ENCODE measurements around the gene AIFM2. TPM values are rescaled to one million over a fixed set of nuclear protein-coding genes. Genes with fewer than 3 reads are reported as not detected.

Gene AIFM2
- total and polyA plus RNA-seq, 2 of the 13 experiments (the other 11 are each of a cell fraction or from before 2014, with no cell fraction given): 20.3 to 29.5 TPM

DNA sequence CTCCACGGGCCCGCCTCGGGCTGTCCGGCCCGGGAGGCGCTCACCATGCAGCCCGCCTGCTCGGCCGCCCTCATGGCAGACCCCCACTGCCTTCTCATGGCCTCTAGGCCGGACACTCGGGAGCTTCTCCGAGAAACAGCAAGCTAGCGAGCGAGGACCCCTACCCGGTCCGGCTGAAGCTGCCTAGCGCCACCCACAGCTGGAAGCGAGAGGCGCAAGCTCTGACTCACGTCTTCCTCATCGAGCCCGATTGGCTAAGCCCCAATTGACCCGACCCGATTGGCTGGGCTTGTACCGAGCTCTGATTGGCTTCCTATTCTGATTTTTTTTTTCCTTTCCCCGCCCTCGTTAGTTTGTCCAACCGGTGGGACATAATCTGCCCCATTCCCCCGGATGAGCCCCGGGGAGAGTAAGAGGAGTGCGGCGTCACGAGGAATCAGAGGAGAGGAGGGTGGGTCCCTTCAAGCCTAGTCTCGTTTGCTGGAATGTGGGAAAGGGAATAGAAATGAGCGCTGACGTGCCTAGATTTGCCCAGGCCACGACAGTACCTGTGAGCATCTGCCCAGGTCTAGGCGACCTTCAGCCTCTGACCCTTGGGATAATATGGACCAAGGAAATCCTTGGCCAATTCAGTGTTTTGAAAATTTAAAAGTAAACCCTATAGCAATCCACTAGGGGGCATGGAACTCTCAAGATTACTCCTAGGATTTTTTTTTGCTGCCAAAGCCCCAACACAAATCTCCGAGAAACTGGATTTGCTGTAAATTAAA, 14.0 kb upstream of the AIFM2 start, which contains the start of gene TYSND1 (continued):
- TF ChIP-seq ARNTL (CRISPR knock-in tag; IDR thresholded peaks at IDR 0.05) (peak; percentile 62; the same call in 1 of the 2 replicates), HOXA9 (CRISPR knock-in tag; IDR thresholded peaks at IDR 0.05; ENCODE audit: borderline replicate concordance) (no peak), ZBTB38 (CRISPR knock-in tag; IDR thresholded peaks at IDR 0.05) (no peak), ZKSCAN1 (IDR thresholded peaks at IDR 0.05; ENCODE audit: low read length) (no peak), HDAC2 (CRISPR knock-in tag; IDR thresholded peaks at IDR 0.05) (no peak; the same call in none of the 2 replicates), ZNF501 (CRISPR knock-in tag; IDR thresholded peaks at IDR 0.05) (no peak; the same call in 1 of the 2 replicates), ZFY (CRISPR knock-in tag; IDR thresholded peaks at IDR 0.05) (peak; percentile 81), HOXA5 (CRISPR knock-in tag; IDR thresholded peaks at IDR 0.05) (peak; percentile 27; the same call in 1 of the 2 replicates), DMAP1 (CRISPR knock-in tag; IDR thresholded peaks at IDR 0.05) (0 out of 2 replicates have a peak, but pooled peaks have one; percentile 38), YEATS2 (CRISPR knock-in tag; IDR thresholded peaks at IDR 0.05; ENCODE audit: borderline replicate concordance) (no peak), AGO1 (IDR thresholded peaks at IDR 0.05; ENCODE audit: low read depth, low read length, poor library complexity, severe bottlenecking) (peak; percentile 87), THYN1 (CRISPR knock-in tag; IDR thresholded peaks at IDR 0.05; ENCODE audit: borderline replicate concordance, low read depth) (no peak), CHD4 (IDR thresholded peaks at IDR 0.05; ENCODE audit: borderline replicate concordance, low read length) (no peak), SP1 (IDR thresholded peaks at IDR 0.05) (no peak), SP1 (CRISPR knock-in tag; IDR thresholded peaks at IDR 0.05) (no peak; the same call in none of the 2 replicates), NCOA5 (CRISPR knock-in tag; IDR thresholded peaks at IDR 0.05) (no peak), FOXK2 (IDR thresholded peaks at IDR 0.05) (no peak), ZNF343 (CRISPR knock-in tag; IDR thresholded peaks at IDR 0.05) (no peak)
- TF ChIP-seq, protein P1, sequence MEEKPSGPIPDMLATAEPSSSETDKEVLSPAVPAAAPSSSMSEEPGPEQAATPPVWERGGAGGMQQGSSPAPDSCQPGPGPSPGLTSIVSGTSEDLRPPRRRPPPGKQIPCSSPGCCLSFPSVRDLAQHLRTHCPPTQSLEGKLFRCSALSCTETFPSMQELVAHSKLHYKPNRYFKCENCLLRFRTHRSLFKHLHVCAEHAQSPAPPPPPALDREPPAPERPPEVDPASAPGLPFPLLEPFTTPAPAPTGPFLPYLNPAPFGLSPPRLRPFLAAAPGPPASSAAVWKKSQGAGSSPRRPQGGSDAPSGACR (CRISPR knock-in tag; IDR thresholded peaks at IDR 0.05): no peak
- TF ChIP-seq, protein P2, sequence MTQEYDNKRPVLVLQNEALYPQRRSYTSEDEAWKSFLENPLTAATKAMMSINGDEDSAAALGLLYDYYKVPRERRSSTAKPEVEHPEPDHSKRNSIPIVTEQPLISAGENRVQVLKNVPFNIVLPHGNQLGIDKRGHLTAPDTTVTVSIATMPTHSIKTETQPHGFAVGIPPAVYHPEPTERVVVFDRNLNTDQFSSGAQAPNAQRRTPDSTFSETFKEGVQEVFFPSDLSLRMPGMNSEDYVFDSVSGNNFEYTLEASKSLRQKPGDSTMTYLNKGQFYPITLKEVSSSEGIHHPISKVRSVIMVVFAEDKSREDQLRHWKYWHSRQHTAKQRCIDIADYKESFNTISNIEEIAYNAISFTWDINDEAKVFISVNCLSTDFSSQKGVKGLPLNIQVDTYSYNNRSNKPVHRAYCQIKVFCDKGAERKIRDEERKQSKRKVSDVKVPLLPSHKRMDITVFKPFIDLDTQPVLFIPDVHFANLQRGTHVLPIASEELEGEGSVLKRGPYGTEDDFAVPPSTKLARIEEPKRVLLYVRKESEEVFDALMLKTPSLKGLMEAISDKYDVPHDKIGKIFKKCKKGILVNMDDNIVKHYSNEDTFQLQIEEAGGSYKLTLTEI (CRISPR knock-in tag; conservative IDR thresholded peaks at IDR 0.05): no peak
- TF ChIP-seq, protein P3, sequence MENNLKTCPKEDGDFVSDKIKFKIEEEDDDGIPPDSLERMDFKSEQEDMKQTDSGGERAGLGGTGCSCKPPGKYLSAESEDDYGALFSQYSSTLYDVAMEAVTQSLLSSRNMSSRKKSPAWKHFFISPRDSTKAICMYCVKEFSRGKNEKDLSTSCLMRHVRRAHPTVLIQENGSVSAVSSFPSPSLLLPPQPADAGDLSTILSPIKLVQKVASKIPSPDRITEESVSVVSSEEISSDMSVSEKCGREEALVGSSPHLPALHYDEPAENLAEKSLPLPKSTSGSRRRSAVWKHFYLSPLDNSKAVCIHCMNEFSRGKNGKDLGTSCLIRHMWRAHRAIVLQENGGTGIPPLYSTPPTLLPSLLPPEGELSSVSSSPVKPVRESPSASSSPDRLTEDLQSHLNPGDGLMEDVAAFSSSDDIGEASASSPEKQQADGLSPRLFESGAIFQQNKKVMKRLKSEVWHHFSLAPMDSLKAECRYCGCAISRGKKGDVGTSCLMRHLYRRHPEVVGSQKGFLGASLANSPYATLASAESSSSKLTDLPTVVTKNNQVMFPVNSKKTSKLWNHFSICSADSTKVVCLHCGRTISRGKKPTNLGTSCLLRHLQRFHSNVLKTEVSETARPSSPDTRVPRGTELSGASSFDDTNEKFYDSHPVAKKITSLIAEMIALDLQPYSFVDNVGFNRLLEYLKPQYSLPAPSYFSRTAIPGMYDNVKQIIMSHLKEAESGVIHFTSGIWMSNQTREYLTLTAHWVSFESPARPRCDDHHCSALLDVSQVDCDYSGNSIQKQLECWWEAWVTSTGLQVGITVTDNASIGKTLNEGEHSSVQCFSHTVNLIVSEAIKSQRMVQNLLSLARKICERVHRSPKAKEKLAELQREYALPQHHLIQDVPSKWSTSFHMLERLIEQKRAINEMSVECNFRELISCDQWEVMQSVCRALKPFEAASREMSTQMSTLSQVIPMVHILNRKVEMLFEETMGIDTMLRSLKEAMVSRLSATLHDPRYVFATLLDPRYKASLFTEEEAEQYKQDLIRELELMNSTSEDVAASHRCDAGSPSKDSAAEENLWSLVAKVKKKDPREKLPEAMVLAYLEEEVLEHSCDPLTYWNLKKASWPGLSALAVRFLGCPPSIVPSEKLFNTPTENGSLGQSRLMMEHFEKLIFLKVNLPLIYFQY (CRISPR knock-in tag; IDR thresholded peaks at IDR 0.05; ENCODE audit: borderline replicate concordance): no peak
- TF ChIP-seq, protein P4, sequence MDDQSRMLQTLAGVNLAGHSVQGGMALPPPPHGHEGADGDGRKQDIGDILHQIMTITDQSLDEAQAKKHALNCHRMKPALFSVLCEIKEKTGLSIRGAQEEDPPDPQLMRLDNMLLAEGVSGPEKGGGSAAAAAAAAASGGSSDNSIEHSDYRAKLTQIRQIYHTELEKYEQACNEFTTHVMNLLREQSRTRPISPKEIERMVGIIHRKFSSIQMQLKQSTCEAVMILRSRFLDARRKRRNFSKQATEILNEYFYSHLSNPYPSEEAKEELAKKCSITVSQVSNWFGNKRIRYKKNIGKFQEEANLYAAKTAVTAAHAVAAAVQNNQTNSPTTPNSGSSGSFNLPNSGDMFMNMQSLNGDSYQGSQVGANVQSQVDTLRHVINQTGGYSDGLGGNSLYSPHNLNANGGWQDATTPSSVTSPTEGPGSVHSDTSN (CRISPR knock-in tag; IDR thresholded peaks at IDR 0.05; ENCODE audit: borderline replicate concordance): peak; percentile 55; the same call in 1 of the 2 replicates

Data from HepG2 (cell line).